ENCODE results near the gene SUB1.

The SUB1 gene

DNA sequence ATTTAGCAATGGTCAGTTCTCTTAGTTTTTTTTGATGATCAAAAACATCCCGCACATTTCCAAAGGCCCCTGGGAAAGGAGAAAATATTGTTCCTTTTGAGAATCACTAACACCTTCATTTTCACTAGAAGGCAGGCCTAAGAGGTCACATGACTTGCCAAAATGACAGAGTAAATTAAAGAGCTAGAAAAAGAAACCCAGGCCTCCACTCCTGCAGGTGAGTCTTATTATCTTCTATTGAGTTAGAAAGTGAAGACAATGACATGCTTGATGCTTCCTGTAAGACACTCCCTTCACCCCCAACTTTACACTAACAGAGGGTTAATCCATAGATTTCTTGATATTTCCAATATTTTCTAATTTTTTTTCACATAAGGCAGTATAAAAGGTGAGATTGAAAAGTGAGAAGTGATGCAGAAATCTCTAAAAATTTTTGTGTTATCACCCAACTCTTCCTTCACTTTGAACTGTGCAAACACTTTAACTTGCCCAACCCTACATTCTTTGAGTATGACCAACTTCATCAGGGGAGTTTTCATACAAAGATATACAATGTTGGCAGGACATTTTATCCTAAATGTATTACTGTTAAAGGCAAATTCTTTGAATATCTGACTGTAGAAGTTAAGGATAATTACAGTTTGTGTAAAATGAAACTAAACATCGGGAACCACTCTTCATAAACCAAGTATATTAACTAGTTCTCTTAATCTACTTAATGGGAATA, 57.1 kb downstream of the SUB1 start:
- DNase-seq (ENCODE audit: low read depth) = no peak
- no peak overlapping the region for H3K4me3 ChIP-seq (ENCODE audit: control insufficient read depth, low read depth, low read length)
- TF ChIP-seq, protein P1, sequence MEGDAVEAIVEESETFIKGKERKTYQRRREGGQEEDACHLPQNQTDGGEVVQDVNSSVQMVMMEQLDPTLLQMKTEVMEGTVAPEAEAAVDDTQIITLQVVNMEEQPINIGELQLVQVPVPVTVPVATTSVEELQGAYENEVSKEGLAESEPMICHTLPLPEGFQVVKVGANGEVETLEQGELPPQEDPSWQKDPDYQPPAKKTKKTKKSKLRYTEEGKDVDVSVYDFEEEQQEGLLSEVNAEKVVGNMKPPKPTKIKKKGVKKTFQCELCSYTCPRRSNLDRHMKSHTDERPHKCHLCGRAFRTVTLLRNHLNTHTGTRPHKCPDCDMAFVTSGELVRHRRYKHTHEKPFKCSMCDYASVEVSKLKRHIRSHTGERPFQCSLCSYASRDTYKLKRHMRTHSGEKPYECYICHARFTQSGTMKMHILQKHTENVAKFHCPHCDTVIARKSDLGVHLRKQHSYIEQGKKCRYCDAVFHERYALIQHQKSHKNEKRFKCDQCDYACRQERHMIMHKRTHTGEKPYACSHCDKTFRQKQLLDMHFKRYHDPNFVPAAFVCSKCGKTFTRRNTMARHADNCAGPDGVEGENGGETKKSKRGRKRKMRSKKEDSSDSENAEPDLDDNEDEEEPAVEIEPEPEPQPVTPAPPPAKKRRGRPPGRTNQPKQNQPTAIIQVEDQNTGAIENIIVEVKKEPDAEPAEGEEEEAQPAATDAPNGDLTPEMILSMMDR (conservative IDR thresholded peaks at IDR 0.05; ENCODE audit: control insufficient read depth, insufficient read depth, low read depth, low read length) = no peak

DNA sequence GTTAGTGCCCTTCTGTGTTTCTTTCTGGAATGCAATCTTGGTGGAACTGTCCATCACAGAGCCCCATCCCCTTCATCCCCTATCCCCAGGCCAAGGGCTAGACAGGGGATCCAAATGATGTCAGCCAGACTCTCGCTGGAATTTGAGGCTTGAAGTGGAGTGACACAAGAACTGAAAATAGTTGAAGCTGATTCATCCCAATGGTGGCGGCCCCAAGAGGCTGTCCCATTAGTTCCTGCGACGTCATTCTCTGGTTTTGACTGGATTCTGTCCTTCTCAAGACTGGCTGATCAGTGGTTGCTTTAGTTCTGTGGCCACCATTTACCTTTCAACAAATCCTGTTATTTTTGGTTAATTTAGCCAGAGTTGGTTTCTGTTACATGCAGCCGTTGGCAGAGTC, 59.9 kb downstream of the SUB1 start:
- TF ChIP-seq, protein P1 (conservative IDR thresholded peaks at IDR 0.05; ENCODE audit: control insufficient read depth, insufficient read depth, low read depth, low read length) = no peak
- H3K4me3 ChIP-seq (ENCODE audit: control insufficient read depth, low read depth, low read length) = no peak overlapping the region
- peak; percentile 28 for DNase-seq (ENCODE audit: low read depth)

DNA sequence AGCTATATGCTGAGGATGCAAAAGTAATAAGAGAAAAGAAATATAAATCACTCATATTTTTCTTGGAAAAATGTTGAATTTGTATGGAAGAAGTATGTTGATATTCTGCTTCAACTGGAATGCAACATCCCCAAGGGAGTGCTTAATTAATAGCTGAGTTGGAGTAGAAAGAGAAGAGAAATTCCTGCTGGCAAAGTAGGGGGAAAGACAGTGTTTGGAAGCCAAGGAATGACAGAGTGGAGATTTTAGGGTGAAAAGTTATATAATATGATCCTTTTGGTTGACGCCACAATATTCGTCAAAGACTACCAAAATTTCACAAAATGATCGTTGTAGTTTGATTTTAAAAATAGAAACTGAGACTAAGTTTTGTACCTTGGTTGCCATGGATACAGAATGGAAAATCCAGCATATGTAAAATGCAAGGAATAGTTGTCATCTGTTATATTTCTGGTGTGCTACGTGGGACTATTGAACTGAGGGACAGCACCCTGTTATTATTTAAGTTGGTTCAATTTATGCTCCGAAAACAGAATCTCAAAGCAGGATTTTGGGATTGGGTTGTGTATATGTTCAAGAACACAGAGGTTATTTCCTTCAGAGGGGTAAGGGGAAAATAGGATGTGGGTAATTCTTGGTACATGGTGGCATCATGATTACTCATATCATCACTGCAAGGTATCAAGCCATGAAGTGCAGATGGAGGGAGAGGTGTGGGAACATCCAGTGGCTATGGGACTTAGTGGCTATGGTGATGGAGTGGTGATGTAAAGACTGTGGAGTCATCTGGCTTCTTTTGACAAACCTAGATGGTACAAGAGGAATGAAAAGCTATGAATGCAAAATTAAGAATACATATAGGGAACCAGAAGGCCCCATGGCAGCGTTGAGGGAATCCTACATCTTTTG, 61.0 kb downstream of the SUB1 start:
- TF ChIP-seq, protein P1 (conservative IDR thresholded peaks at IDR 0.05; ENCODE audit: control insufficient read depth, insufficient read depth, low read depth, low read length) = no peak
- DNase-seq (ENCODE audit: low read depth) = no peak

DNA sequence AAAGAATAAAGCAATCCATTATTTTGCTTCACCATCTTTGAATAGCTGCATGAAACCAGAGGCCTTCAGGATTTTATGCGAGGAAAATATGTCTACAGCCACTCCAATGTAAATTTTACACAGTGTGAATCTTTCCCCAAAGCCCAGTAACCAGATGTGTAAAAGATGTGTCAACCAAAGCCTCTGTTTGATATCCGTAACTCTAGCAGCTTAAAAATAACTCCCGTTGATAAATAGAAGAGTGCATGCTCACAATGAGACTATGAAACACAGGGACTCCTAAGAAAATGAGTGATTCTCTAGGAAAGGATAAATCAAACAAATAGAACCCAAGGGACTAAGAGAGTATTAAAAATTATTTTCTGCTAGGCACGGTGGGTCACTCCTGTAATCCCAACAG, 65.7 kb downstream of the SUB1 start:
- TF ChIP-seq, protein P1 (conservative IDR thresholded peaks at IDR 0.05; ENCODE audit: control insufficient read depth, insufficient read depth, low read depth, low read length) = no peak
- DNase-seq (ENCODE audit: low read depth) = no peak
- no peak overlapping the region for H3K4me3 ChIP-seq (ENCODE audit: control insufficient read depth, low read depth, low read length)

More for the DNA sequence above, 61.0 kb downstream of the SUB1 start:
- no peak overlapping the region for H3K4me3 ChIP-seq (ENCODE audit: control insufficient read depth, low read depth, low read length)

DNA sequence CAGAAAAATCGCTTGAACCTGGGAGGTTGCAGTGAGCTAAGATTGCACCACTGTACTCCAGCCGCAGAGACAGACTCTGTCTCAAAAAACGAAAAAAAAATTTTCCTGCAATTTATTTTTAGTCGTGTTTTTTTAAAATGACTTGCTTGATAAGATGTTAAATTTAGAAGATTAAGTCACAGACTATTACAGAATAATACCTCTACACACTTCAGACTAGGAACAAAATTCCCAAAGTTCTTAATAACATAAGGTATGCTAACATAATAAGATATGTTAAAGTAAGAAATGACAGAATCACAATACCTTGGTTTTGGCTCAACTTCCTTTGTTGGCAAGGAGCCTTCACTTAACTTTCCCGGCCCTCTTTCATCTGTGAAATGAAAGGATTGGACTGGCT, 66.3 kb downstream of the SUB1 start:
- TF ChIP-seq, protein P1 (conservative IDR thresholded peaks at IDR 0.05; ENCODE audit: control insufficient read depth, insufficient read depth, low read depth, low read length) = no peak
- DNase-seq (ENCODE audit: low read depth) = no peak
- H3K4me3 ChIP-seq (ENCODE audit: control insufficient read depth, low read depth, low read length) = no peak overlapping the region

Measured in fibroblast of mammary gland (primary cell).